ENCODE data around the gene TAF15. TPM values are rescaled to one million over a fixed set of nuclear protein-coding genes. Genes with fewer than 3 reads are reported as not detected.
A peak's percentile ranks its signal among the peaks of the same experiment; 100 is the strongest.

Gene TAF15
- polyA plus RNA-seq, 1 donor from 2014 or later: 17.0 TPM

DNA sequence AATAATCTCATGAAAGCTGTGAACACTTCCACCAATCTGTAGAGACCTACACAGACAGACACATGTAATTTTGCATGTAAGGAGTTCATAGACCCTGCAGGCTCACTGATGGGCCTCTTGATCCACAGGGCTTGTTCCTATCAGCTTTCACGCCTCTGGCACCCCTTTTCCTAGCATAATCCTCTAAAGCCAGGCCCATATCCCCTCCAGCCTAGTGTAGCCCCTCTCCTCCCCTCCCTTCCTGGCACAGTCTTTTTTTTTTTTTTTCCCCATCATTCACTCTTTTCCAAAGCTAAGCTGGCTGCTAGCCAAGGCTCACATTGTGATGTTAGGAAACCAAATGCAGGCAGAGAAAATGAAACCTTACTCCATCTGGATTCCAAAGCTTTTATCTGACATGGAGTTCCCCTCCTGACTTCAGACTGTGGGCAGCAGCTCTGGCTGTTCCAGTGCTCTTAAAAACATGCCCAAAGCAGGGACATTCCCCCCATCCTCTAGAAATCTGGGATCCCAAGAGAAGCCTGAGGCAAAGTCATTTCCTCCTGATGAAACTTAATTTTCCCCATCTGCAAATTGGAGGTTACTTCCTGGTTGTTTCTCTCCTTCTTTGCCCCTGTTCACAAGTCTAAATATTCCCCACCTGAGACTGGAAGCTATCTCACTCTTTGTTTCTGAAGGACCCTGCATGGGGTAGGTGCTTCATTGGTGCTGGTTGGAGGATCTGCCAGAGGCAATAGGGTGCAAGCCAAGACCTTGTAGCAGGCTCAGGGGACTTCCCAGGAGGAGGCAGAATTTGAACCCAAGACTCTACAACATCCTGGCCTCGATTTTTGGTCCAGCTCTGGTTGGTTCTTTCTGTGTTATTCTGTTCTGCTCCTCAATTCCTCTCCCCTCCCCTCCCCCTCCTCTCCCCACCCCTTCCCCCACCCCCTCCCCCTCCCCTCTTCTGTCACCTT is 80.8 kb downstream of the TAF15 start:
- H3K27ac Mint-ChIP-seq: no peak overlapping the region
- peaks cover 2% of the 10 kb centered on the region for H3K36me3 Mint-ChIP-seq
- H3K9me3 Mint-ChIP-seq: no peaks in the 10 kb centered on the region
- peaks cover 2 to 5% (median 2%) of the 10 kb centered on the region in 3 donors for H3K4me1 Mint-ChIP-seq
- H3K27me3 Mint-ChIP-seq: no peaks in the 10 kb centered on the region
- no peak overlapping the region for H3K4me3 Mint-ChIP-seq

DNA sequence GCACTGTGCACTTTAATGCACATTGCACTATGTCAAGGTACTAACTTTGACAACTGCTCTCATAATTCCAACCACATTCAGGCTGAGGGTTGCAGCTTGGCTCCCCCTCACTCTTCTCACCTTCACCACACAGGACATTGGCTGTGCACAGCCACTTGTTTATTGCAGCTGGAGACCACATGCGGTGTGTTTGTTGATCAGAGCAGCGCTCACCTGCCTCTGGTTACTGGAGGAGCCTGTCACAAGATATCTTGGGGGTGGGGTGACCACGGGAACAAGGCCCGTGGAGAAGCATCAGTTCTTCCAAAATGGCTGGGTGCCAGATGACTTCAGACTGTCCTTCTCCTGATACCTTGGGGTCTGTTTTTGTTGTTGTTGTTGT is 81.5 kb downstream of the TAF15 start:
- Mint-ChIP-seq H3K27me3 (no peaks in the 10 kb centered on the region), H3K4me1 (peaks cover 2 to 5% (median 2%) of the 10 kb centered on the region in 3 donors), H3K36me3 (peaks cover 2% of the 10 kb centered on the region), H3K4me3 (no peak overlapping the region), H3K9me3 (no peaks in the 10 kb centered on the region), H3K27ac (peak overlapping the region in 1 of 3 donors; percentile 35)

DNA sequence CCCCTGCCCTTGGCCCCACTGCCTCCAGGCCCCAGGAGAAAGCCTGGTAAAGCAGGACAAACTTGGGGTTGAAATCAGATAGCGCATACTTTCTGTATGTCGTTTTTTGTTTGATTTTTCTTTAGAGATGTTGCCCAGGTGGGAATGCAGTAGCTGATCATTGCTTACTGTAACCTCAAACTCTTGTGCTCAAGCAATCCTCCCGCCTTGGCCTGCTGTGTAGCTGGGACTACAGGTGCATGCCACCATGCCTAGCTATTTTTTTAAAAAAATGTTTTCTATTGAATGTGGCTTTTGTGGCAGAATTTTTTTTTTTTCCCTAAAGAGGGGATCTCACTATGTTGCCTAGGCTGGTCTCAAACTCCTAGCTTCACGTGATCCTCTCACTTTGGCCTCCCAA is 82.0 kb downstream of the TAF15 start:
- H3K4me1 Mint-ChIP-seq: peaks cover 2 to 5% (median 2%) of the 10 kb centered on the region in 3 donors
- no peaks in the 10 kb centered on the region for H3K9me3 Mint-ChIP-seq
- H3K36me3 Mint-ChIP-seq: peaks cover 2% of the 10 kb centered on the region
- peaks cover 3% of the 10 kb centered on the region for H3K27me3 Mint-ChIP-seq
- H3K4me3 Mint-ChIP-seq: no peak overlapping the region
- H3K27ac Mint-ChIP-seq: peak overlapping the region in 1 of 3 donors; percentile 35

DNA sequence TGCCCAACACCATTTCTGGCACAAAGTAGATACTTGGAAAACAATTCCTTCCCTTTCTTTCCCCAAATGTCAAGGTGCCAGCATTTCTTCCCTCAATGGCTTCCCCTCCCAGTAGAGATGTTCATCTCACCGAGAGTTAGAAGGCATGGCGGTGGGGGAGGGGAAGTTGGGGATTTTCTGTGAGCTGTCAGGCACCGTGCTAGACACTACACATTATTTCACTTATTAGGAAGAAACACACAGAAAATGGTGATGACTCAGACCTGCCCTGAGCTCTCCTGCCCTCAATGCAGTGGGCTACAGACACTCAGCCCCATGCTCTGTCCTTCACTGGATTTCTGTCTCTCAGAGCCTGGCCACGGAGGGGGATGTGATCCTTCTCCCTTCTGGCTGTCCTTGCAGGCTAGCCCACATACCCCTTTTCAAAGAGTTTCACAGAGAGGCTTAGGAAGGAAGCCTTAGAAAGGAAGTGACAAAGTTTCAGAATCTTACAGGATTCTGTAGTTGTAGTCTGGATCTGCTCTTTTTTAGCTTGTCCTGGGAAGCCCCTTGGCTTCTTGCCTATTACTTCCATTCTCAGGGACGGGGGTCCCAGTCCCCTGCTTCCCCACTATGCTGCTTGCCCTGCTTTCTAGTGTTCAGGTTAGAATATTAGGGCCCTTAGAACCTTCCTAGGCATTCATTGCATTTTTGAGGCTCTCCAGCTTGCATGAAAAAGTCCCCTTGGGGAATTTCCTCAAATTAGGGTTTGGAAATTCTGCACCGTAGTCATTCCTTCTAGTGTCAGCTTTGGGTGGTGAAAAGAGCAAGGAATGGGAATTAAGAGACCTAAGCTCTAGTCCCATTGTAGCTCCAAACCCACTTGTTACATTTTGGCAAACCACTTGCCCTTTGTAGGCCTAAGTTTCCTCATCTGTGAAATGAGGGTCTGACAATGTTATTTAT is 83.1 kb downstream of the TAF15 start:
- H3K9me3 Mint-ChIP-seq: no peaks in the 10 kb centered on the region

DNA sequence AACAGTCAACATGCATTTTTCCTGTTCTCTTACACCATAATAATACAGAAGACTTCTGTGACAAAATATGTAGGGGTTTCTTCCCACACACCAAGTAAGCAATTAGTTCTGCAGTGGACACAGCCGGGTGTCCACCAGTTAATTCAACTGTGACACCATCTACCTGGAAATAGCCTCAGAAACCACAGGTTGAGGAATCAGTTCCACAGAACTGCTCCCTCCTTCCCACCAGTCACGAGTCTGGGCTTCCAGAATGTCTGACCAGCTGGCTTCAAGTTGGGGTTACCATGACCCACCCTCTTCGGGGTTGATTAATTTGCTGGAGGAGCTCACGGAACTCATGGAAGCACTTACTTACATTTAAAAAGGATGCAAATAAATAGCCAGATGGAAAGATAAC is 84.5 kb downstream of the TAF15 start:
- Mint-ChIP-seq H3K36me3 (peaks cover 2% of the 10 kb centered on the region), H3K27me3 (peaks cover 3% of the 10 kb centered on the region), H3K4me1 (peaks cover 2 to 5% (median 2%) of the 10 kb centered on the region in 3 donors), H3K9me3 (no peaks in the 10 kb centered on the region), H3K4me3 (peak overlapping the region in 1 of 4 donors; percentile 43), H3K27ac (no peak overlapping the region)

More for the DNA sequence above, 83.1 kb downstream of the TAF15 start:
- no peak overlapping the region for H3K4me3 Mint-ChIP-seq
- H3K27me3 Mint-ChIP-seq: peaks cover 3% of the 10 kb centered on the region
- H3K27ac Mint-ChIP-seq: no peak overlapping the region
- peaks cover 2% of the 10 kb centered on the region for H3K36me3 Mint-ChIP-seq
- peaks cover 2 to 5% (median 2%) of the 10 kb centered on the region in 3 donors for H3K4me1 Mint-ChIP-seq

DNA sequence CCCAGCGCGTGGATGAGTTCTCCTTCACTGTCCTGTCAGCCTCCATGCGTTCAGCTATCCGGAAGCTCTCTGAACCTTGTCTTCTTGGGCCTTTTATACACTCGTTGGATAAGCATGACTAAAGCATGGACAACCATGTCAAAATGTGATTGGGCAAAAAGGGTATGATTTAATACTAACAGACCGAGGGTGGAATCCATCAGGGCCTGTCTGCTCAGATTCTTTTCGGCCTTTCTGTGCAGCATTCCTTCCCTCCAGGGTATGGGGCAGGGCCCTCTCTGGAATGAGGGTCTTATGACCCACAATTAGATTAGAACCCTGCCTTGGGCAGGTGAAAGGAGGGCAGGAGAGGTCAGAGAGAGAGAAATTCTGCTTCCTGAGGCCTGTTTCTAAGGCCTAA is 84.9 kb downstream of the TAF15 start:
- no peaks in the 10 kb centered on the region for H3K9me3 Mint-ChIP-seq
- peaks cover 2 to 5% (median 2%) of the 10 kb centered on the region in 3 donors for H3K4me1 Mint-ChIP-seq
- peaks cover 3% of the 10 kb centered on the region for H3K27me3 Mint-ChIP-seq
- H3K4me3 Mint-ChIP-seq: no peak overlapping the region
- peaks cover 2% of the 10 kb centered on the region for H3K36me3 Mint-ChIP-seq
- no peak overlapping the region for H3K27ac Mint-ChIP-seq

DNA sequence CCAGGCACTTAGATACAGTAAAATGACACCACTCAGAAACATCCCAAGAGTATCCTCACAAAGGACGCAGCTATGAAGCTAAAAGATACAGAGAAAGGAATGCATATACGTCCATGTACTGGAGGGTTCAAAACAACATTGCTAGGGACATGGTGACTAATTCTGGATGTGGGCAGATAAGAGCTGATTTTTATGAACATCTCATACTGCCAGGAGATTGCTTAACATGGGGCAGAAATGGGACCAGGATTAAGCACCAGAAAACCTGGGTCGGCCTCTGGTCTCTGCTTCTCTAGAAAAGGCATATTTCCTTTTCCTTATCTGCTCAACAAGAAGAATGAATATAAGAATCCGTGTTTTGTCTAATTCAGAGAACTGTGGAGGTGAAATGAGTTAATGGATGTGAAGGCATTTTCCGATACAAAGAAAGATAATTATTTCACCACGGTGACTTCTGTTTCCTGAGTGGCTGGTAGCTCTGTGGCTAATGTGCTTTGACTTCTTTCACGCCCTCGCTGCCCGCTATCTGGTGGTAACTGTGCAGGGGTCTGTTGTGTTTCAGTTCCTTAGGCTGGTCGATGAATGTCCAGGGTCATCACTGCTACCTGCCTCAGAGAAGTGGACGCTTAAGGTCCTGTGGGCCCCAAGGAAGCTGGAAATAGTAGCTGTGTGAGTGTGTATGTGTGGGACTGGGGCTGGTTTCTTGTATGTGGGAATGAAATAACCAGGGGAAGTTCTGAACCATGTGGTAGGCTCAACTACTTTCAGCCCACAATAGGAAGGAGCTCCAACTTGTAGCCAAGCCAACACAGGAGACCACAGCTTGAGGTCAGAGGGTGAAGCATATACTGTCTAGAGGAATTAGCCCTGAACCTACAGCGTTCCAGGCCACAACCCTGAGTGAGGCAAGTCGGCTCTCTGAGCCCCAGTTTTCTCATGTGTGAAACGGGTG is 86.6 kb downstream of the TAF15 start:
- Mint-ChIP-seq H3K27me3 (peaks cover 3% of the 10 kb centered on the region), H3K4me3 (peak overlapping the region in 1 of 4 donors; percentile 82), H3K36me3 (no peaks in the 10 kb centered on the region), H3K4me1 (peaks cover 0 to 5% (median 2%) of the 10 kb centered on the region in 3 donors), H3K27ac (no peak overlapping the region), H3K9me3 (no peaks in the 10 kb centered on the region)

Other genes with a start within 250 kb of the TAF15 start
- not detected for gene SLFN14, start 248.7 kb upstream of the TAF15 start, polyA plus RNA-seq
- 1.3 TPM for gene PEX12, start 230.9 kb upstream of the TAF15 start, polyA plus RNA-seq
- 36.3 TPM for gene AP2B1, start 222.2 kb upstream of the TAF15 start, polyA plus RNA-seq
- not detected for gene RASL10B, start 77.8 kb upstream of the TAF15 start, polyA plus RNA-seq
- gene GAS2L2, start 56.2 kb upstream of the TAF15 start, polyA plus RNA-seq: not detected
- gene C17orf50, start 48.6 kb upstream of the TAF15 start, polyA plus RNA-seq: not detected
- 0.49 TPM for gene MMP28, start 13.8 kb upstream of the TAF15 start, polyA plus RNA-seq
- not detected for gene HEATR9, start 59.4 kb downstream of the TAF15 start, polyA plus RNA-seq
- gene CCL5, start 70.9 kb downstream of the TAF15 start, polyA plus RNA-seq: 66.3 TPM
- gene RDM1, start 121.3 kb downstream of the TAF15 start, polyA plus RNA-seq: not detected
- gene LYZL6, start 134.2 kb downstream of the TAF15 start, polyA plus RNA-seq: not detected
- not detected for gene CCL16, start 172.0 kb downstream of the TAF15 start, polyA plus RNA-seq
- gene CCL14, start 177.2 kb downstream of the TAF15 start, polyA plus RNA-seq: not detected
- gene CCL15, start 192.1 kb downstream of the TAF15 start, polyA plus RNA-seq: not detected
- not detected for gene CCL23, start 208.5 kb downstream of the TAF15 start, polyA plus RNA-seq

Measured in IgD-negative memory B cell (primary cell).